RWPE1 (cell line): Measurements from ENCODE around the gene PI3.
A peak's percentile ranks its signal among the peaks of the same experiment; 100 is the strongest.

Experiments used
- CTCF ChIA-PET: fragments of 350-600 bp; sonication (Branson Sonifier 250); formaldehyde crosslinking; extraction: SDS; loops from one replicate; lab custom pipeline; 2021; lab: Yijun Ruan, JAX
- POLR2A ChIA-PET: fragments of 400-600 bp; formaldehyde crosslinking; extraction: SDS; loops from one replicate; lab custom pipeline; 2020; ENCODE audit warnings: antibody characterized with exemption; ENCODE audit not compliant: low non-redundant PET; lab: Yijun Ruan, JAX
- DNase-seq: peaks from one replicate; pipeline ENCODE4 v3.0.0; 2012; ENCODE audit warnings: low spot score
- H3K27ac ChIP-seq: fragments of 450-650 bp; 2 replicates; pipeline ENCODE4 v1.5.1; 2017
- CTCF ChIP-seq: fragments of 450-650 bp; conservative IDR thresholded peaks from 2 replicates; pipeline ENCODE4 v1.5.1; 2017; ENCODE audit warnings: low read depth, mild to moderate bottlenecking

The PI3 gene

GRCh38 chr20:45181639-45182038, 6.9 kb downstream of the PI3 start:
- CTCF ChIA-PET: interaction anchor here (0.6 to 1.1 kb wide), 4 partner anchors 10 to 138 kb away, joined by 3 to 8 read pairs (median 5); no protein-coding TSS in a partner anchor
- H3K27ac ChIP-seq: no peak overlapping the region
- POLR2A ChIA-PET: no interaction called here
- no peak for TF ChIP-seq CTCF
- no peak for DNase-seq

GRCh38 chr20:45183084-45183483, 8.4 kb downstream of the PI3 start:
- no peak overlapping the region for H3K27ac ChIP-seq
- TF ChIP-seq CTCF: no peak
- peak; percentile 34 for DNase-seq
- CTCF ChIA-PET: no interaction called here
- POLR2A ChIA-PET: no interaction called here

DNA sequence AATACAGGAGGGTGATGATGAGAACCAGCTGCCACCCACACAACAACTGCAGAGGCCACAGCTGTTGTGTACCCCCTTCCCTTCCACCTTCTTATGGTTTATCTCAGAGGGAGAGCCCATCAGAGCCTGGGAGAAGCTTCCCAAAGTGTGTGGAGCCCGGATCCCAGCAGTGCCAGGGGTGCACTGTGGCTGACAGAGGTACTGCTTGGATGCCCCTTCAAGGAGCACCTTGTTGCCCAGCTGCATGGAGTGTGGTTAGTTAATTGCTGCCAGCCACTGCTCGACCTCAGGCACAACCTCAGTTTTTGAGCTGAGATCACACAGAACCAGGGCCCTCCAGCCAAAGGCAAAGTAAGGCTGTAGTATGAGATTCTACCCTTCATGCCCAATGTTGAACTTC, 13.0 kb downstream of the PI3 start:
- DNase-seq: no peak
- ChIA-PET CTCF (interaction anchor here (0.6 to 2.5 kb wide), 6 partner anchors 19 to 1904 kb away, joined by 3 to 10 read pairs (median 4); no protein-coding TSS in a partner anchor), POLR2A (no interaction called here)
- H3K27ac ChIP-seq: no peak overlapping the region
- no peak for TF ChIP-seq CTCF

DNA sequence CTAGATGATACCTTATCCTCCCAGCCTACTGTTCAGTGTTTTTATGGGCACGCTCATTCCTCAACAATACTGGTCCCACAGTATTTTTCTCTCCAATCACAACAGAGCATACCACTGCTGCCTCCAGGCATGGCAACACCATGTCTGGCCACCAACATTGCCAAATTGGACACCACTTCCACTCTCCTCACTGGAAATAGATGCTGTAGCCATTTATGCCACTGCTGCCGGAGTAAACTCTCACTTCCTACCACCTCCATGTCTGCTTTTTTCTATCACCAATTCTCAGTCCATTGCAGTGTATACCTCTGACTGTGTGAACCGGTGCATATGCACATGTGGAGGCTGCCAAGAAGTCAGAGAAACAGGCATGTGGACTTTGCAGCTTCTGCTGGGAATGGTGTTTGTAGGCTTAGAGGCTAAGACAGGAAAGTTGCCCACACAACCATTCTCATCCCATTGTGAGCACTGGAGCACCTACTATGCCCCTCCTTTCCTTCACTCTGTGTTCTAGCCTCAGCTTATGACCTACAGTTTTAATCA, 14.4 kb downstream of the PI3 start:
- ChIA-PET CTCF (interaction anchor here (0.6 to 2.5 kb wide), 4 partner anchors 102 to 1376 kb away, joined by 3 to 10 read pairs (median 3); no protein-coding TSS in a partner anchor), POLR2A (no interaction called here)
- no peak for DNase-seq
- H3K27ac ChIP-seq: no peak overlapping the region
- TF ChIP-seq CTCF: no peak

GRCh38 chr20:45189861-45190260, 15.2 kb downstream of the PI3 start:
- no peak for TF ChIP-seq CTCF
- DNase-seq: no peak
- ChIA-PET CTCF (interaction anchor here (0.5 kb wide), 1 partner anchor 696 kb away, joined by 3 read pairs; no protein-coding TSS in a partner anchor), POLR2A (no interaction called here)
- no peak overlapping the region for H3K27ac ChIP-seq

DNA sequence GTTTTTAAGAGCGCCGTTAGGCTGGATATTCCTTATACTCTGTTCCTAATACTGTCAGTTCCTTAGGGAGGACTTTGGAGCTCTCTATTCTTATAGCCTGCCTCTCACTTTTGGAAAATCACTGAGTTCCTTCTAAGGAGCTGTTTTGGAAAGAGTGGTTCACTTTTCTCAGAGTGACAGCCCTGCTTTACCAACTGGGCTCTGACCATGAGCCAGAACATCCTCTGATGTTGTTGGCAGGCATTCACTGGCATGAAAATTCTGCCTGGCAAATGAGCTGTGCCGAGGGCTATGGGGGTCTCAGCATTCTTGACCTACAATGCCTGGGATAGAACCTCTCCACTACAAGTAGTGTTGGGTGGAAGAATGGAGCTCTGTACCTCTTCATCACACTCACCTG, 17.2 kb downstream of the PI3 start:
- CTCF ChIA-PET: interaction anchor here (0.6 to 1.7 kb wide), 2 partner anchors 30 to 53 kb away, joined by 3 read pairs; no protein-coding TSS in a partner anchor
- H3K27ac ChIP-seq: no peak overlapping the region
- TF ChIP-seq CTCF: no peak
- POLR2A ChIA-PET: no interaction called here
- DNase-seq: no peak
